Dermis blood vessel endothelial cell (primary cell): ENCODE results near the gene PLD5. TPM values are rescaled to one million over a fixed set of nuclear protein-coding genes. Genes with fewer than 3 reads are reported as not detected.
"Not testable (repeated sequence)": the region's sequence is repeated elsewhere in the genome, so short reads cannot be mapped to it uniquely, and the experiment has no call there.

ENCODE experiments used
- DNase-seq: peaks from one replicate; pipeline ENCODE4 v3.0.0; 2010
- total RNA-seq: library from RNA; depleted of rRNA; stranded (reverse); fragments of >200 nt; gene quantifications from 2 replicates; pipeline ENCODE4 v1.2.3, GENCODE V29; 2014

PLD5 gene
- total RNA-seq, 1 donor from 2014 or later = not detected

GRCh38 chr1:242208021-242208420, 316.5 kb downstream of the PLD5 start:
- DNase-seq = no peak

DNA sequence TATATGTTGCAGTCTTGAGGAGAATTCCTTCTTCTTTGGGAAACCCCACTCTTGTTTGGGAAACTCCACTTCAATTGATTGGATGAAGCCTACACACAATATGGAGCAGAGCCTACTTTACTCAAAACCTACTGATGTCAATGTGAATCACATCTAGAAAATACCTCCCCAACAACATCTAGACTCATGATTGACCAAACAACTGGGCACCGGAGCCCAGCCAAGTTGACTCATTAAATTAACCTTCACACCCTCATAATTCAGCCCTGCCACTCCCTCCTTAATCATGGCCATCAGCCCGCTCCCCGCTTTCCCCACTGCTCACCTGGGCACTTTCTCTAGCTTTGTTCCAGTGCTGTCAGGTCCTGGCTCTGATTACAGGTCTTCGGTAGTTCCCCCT, 317.5 kb downstream of the PLD5 start:
- no peak for DNase-seq

DNA sequence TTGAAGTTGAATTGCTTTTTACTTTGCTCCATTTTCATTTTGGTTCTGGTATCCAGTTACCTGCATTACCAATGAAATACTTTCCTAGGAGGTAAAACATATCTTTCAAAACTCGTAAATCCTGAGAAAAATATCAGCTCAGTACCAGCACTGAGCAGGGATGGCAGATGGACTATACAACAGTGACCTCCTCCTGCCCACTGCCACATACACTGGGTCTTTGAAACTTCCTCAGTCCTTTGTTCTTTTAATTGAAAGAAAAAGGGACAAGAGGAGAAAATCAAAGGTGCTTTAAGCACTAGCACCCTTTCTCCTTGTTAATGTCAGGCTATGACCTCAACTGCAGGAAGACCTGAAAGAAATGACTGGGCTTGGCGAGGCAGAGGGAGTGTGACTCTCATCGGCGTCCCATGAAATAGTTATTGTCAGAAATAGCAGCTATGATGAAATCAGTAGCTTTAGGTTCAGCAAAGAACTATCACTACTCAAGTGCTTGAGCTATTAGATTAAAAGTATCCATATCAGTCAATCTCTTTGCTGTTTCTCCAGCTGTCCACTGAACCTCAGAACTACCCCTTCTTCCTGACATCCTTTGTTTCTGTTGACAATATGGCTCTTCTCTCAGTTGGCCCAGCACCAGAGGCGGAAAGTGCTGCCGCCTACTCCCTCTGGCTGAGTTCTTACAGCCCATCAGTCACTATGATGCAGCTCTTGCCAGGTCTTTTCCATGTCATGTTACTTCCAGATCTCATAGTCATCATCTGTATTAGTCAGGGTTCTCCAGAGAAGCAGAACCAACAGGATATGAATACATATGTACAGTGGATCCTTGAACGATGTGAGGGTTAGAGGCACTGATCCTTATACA, 318.6 kb downstream of the PLD5 start:
- no peak for DNase-seq

DNA sequence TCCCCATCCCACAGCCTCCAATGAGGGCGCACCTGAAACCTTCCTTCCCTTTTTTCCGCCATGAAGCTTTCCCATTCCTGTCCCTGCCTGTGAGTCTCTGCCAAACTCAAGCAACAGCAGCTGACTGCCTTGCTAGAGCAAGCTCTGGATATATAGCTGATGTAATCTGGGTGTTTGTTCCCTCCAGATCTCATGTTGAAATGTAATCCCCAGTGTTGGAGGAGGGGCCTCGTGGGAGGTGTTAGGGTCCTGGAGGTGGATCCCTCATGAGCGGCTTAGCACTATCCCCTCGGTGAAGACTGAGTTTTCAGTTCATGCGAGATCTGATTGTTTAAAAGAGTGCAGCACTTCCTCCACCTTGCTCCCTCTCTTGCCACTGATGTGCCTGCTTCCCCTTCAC, 321.2 kb downstream of the PLD5 start:
- no peak for DNase-seq

GRCh38 chr1:242201090-242201489, 323.4 kb downstream of the PLD5 start:
- DNase-seq = no peak

DNA sequence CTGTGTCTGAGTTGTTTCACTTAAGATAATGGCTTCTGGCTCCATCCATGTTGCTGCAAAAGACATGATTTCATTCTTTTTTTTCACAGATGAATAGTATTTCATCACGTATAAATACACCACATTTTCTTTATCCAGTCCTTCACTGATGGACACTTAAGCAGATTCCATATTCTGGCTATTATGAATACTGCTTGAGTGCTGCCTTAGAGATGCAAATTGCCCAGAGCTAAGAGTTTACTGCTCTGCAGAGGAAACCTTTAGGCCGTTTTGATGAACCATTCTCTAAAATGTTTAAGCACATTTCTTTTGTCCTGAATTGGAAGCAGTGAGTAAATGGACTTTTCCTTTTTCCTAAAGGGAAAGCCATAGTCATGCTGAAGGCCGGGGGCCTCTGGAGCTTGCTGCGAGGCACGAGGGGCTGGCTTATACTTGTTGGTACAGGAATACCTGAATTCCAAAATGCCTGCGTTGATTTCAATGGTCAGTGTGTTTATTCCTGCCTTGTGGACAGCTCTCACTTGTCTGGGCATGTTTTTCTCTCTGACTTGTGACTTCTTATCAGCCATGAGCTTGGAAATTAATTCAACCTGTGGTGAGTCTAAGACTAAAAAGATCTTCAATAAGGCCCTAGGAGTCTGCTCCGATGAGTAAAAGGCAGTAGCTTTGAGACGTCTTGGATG, 324.6 kb downstream of the PLD5 start:
- DNase-seq = no peak

- DNase-seq = no peak
Measured at GRCh38 chr1:242197907-242198820, 326.3 kb downstream of the PLD5 start.

DNA sequence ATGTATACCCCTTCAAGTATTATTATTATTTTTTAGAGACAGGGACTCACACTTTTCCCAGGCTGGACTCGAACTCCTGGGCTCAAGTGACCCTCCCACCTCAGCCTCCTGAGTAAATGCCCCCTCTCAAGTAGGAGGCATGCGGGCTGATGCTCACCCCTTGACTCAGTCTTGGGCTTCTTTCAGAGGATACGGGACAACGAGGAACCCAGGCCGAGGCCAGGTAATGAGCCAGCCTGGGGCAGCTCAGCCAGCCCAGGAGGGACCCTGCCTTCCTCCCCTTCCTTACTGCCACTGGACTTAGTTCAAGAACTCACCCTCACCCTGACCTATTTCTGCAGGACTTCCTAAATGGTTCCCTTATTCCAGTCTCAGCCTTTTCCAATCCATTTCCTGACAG, 327.6 kb downstream of the PLD5 start:
- DNase-seq = no peak

DNA sequence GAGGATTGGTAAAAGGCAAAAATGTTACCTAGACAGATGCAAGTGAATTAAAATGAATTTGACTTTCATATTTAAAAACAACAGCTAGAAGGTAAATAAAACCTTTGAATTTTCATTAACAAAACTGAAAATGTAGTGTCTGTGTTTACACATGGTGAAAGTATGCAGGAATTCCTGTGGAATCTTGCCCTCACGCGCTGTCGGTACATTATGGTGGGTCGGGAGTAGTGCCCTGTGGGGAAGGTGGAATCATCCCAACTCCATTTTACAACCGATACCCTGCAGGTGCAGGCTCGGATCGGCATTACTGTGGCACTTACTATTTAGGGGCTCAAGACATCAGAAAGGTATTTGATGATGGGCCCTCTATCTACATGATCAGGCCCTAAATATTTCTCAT, 328.4 kb downstream of the PLD5 start:
- DNase-seq = no peak

GRCh38 chr1:242189591-242189990, 334.9 kb downstream of the PLD5 start:
- no peak for DNase-seq

DNA sequence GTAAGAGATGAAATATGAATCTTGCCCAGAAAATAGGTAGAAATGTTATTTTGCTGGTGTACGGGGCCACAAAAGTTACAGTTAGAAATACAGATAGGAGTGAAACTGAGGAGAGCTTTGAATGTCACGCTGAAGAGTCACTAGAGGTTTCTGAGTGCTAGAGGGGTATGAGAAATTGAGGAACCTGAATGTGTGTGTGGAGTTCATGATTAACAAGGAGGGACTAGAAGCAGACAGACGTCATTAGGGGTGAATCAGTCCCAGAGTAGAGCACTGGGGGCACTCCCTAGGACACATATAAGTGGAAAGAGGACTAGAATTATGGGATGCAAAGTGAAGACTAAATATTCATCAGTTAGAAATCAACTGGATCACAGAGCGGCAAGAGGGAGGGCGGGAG, 336.7 kb downstream of the PLD5 start:
- DNase-seq = no peak

DNA sequence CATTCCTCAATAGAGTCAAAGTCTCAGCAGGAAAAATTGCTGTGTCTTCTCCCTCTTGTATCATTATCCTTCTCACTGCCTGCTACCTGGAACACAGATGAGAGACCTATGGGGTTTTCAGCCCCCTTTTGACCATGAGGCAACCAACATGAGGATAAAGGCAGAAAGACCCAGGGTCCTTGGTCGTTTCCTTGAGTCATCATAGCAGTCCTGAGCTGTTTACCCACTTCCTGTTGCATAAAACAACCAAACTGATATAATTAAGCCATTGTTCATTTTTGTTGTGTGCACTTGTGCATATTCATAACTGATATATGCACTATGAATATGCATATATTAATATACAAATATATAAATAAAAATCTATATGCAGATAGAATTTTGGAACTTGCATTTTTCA, 337.3 kb downstream of the PLD5 start:
- no peak for DNase-seq

GRCh38 chr1:242185731-242186130, 338.8 kb downstream of the PLD5 start:
- DNase-seq = no peak

DNA sequence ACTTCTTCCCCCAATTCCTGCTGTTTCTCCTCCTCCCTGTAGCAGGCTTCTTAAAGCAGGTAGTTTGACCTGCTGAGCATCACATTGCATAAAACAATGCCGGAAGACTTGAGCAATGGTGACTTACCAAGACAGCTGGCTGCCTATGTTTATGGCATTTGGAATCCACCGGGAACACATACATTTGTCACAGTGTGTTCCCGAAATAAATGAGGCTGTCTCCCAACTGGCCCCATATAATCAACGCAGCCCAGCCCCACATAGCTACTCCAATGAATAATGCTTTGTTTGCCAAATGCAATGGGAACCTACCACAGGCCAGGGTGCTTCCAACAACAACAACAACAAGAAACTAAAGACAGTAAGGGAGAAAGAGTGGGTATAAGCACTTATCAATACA, 339.5 kb downstream of the PLD5 start:
- DNase-seq = no peak

DNA sequence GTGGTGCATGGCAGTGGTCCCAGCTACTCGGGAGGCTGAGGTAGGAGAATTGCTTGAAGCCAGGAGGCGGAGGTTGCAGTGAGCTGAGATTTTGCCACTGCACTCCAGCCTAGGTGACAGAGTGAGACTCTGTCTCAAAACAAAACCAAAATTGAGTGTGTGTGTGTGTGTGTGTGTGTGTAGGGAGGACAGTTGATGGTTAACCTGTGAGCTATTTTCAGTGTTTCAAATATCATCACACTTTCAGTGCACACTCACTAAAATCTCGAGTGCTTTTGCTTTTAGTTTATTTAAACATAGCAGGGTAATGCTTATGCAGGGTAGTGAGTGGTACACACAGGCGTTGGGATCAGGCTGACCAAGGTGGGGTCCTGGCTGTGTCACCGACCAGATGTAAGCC, 344.7 kb downstream of the PLD5 start:
- DNase-seq = not testable (repeated sequence)

DNA sequence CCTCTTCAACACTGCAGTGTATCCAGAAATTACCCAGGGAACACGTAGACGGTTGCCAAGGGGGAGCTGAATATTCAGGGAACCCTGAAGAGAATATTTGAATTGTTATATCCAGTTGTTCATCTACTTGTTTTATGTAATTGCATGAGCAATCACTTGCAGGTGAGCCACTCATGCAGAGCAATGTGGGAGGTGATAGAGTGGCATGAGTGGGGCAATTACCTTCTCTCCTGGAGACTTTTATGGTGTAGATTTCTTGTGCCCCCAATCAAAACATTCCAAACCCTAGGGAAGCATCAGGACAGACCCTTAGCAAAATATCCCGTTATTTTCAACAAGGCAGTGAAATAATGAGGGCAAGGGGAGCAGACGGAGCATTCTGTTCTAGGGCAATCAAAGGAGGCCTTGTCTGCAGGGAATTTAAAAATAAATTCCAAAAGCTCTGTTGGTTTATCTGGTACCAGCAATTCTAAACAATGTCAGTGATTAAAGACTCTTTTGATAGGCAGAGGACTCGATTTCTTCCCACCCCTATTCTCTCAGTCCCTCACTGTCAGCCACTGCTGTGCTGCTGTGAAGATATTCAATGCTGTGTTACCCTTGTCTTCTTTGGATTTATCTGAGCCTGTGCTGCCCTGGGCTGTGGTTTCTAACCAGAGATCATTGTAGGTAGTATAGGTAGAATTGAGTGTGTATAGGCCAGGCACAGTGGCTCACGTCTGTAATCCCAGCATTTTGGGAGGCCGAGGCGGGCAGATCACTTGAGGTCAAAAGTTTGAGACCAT, 345.4 kb downstream of the PLD5 start:
- no peak for DNase-seq

- DNase-seq = no peak
Measured at GRCh38 chr1:242178436-242178835, 346.1 kb downstream of the PLD5 start.

GRCh38 chr1:242162140-242162539, 362.4 kb downstream of the PLD5 start:
- DNase-seq = no peak

GRCh38 chr1:242147096-242147976, 377.2 kb downstream of the PLD5 start:
- no peak for DNase-seq

GRCh38 chr1:242146652-242147051, 377.8 kb downstream of the PLD5 start:
- no peak for DNase-seq

- DNase-seq = no peak
Measured at GRCh38 chr1:242140836-242141235, 383.7 kb downstream of the PLD5 start.
